Peyer's patch (tissue), 4 donors: ENCODE measurements around the gene ALS2CL. TPM values are rescaled to one million over a fixed set of nuclear protein-coding genes. Genes with fewer than 3 reads are reported as not detected.

Experiments used
- DNase-seq, 3 donors: peaks; one replicate each; pipeline ENCODE4 v3.0.0-alpha.2; 2017 to 2019
- H3K27ac ChIP-seq, 4 donors: fragments of 200-600 bp; sonication (generic); one replicate each; pipeline ENCODE4 v1.5.1; 2016 to 2019
- H3K27me3 ChIP-seq, 2 donors: fragments of 200-600 bp; sonication (generic); one replicate each; pipeline ENCODE4 v1.5.1; 2019
- H3K36me3 ChIP-seq, 3 donors: fragments of 200-600 bp; sonication (generic); one replicate each; pipeline ENCODE4 v1.5.1; 2016 to 2019
- H3K4me1 ChIP-seq, 4 donors: fragments of 200-600 bp; sonication (generic); one replicate each; pipeline ENCODE4 v1.5.1; 2016 to 2019
- H3K4me3 ChIP-seq, 4 donors: fragments of 200-600 bp; sonication (generic); 1 replicate in 3 of 4; 2 replicates in 1 of 4; pipeline ENCODE4 v1.5.1; 2016 to 2019; ENCODE audit warnings: mild to moderate bottlenecking in 1 of 4
- H3K9me3 ChIP-seq, 4 donors: fragments of 200-600 bp; sonication (generic); one replicate each; pipeline ENCODE4 v1.5.1; 2016 to 2019; ENCODE audit warnings: mild to moderate bottlenecking in 1 of 4
- POLR2A ChIP-seq, 2 donors: fragments of 450-650 bp; IDR thresholded peaks; one replicate each; pipeline ENCODE4 v1.5.1; 2017; ENCODE audit warnings: antibody characterized with exemption in 2 of 2, mild to moderate bottlenecking in 2 of 2, moderate library complexity in 2 of 2
- total RNA-seq, 4 donors: library from RNA; depleted of rRNA; stranded (reverse); fragments of >200 nt; gene quantifications; one replicate each; pipeline ENCODE4 v1.1.0, GENCODE V29; 2016
- TF ChIP-seq, protein P1 (sequence below), 6 experiments: fragments of 450-650 bp in 4 of 6; fragments of 200-600 bp in 2 of 6; sonication (generic) in 1 of 6; IDR thresholded peaks; one replicate each; pipeline ENCODE4 v1.5.1; 2017 to 2019; ENCODE audit warnings: antibody characterized with exemption in 6 of 6, mild to moderate bottlenecking in 3 of 6, moderate library complexity in 1 of 6

The ALS2CL gene
- total RNA-seq, 4 donors from 2014 or later, result 64.3 to 113 (median 82.7) TPM

DNA sequence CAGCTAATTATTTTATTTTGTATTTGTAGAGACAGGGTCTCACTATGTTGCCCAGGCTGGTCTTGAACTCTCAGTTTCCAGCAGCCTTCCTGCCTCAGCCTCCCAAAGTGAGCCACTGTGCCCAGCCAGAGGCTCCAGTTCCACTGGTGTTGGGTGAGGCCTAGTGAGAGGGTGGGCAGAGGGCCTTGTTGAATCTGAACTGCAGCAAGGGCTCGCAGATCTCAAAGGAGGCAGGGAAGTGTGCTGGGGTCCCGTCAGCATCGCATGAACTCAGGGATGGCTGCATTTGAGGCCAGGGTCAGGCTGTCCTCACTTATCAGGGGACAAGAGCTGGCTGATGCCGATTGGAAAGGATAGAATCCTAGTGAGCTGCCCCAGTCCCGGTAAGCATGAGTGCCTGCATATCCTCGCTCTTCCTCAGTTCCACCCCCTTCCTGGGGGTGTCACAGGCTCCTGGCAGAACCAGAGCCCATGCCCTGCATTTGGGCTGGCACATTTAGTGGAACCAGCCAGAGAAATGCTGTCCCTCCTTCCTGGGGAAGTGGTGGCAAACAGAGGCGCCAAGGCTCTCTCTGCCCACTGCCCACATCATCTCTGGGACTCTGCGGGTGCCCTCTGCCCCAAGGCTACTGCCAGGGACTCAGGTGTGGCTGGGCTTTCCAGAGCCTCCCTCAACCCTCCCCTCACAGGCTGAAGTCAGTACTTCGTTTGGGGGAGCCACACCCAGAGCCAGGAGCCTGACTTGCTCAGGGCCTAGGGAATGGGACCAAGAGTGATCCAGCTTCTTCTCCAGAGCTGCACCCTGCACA lies 24.1 kb downstream of the ALS2CL start:
- H3K27ac ChIP-seq, result no peak overlapping the region
- DNase-seq, result peak in 1 of 3 donors; percentile 32
- H3K4me1 ChIP-seq, result no peaks in the 10 kb centered on the region
- H3K27me3 ChIP-seq, result no peaks in the 10 kb centered on the region
- no peaks in the 10 kb centered on the region for H3K9me3 ChIP-seq
- no peak for TF ChIP-seq POLR2A (IDR thresholded peaks at IDR 0.05)
- TF ChIP-seq, protein P1, sequence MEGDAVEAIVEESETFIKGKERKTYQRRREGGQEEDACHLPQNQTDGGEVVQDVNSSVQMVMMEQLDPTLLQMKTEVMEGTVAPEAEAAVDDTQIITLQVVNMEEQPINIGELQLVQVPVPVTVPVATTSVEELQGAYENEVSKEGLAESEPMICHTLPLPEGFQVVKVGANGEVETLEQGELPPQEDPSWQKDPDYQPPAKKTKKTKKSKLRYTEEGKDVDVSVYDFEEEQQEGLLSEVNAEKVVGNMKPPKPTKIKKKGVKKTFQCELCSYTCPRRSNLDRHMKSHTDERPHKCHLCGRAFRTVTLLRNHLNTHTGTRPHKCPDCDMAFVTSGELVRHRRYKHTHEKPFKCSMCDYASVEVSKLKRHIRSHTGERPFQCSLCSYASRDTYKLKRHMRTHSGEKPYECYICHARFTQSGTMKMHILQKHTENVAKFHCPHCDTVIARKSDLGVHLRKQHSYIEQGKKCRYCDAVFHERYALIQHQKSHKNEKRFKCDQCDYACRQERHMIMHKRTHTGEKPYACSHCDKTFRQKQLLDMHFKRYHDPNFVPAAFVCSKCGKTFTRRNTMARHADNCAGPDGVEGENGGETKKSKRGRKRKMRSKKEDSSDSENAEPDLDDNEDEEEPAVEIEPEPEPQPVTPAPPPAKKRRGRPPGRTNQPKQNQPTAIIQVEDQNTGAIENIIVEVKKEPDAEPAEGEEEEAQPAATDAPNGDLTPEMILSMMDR (IDR thresholded peaks at IDR 0.05), result no peak
- H3K4me3 ChIP-seq, result no peak overlapping the region
- H3K36me3 ChIP-seq, result peaks cover 0 to 3% (median 0%) of the 10 kb centered on the region in 3 donors

DNA sequence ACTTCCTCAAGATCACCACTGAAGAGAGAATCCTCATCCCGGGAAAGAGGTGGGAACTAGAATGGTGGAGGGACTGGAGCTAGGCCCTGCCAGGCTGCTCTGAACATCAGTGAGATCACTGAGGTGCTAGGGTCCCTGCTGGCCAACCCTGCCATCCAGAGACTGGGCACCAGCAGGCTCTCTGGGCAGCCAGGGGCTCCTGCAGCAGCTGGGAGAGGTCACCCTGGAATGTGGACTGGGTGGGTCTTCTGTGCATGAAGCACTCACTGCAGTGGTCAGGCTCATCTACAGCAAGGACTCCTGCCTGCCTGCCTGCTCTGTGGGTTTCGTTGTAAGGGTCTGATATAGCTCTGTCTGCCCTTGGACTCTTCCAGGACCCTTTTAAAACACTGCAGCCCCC lies 24.9 kb downstream of the ALS2CL start:
- peak in 1 of 3 donors; percentile 34 for DNase-seq
- TF ChIP-seq, protein P1 (IDR thresholded peaks at IDR 0.05), result no peak
- TF ChIP-seq POLR2A (IDR thresholded peaks at IDR 0.05), result no peak
- peaks cover 0 to 2% (median 0%) of the 10 kb centered on the region in 3 donors for H3K36me3 ChIP-seq
- H3K4me3 ChIP-seq, result no peak overlapping the region
- no peaks in the 10 kb centered on the region for H3K27me3 ChIP-seq
- no peaks in the 10 kb centered on the region for H3K9me3 ChIP-seq
- no peak overlapping the region for H3K27ac ChIP-seq
- H3K4me1 ChIP-seq, result peaks cover 0 to 2% (median 0%) of the 10 kb centered on the region in 4 donors

- DNase-seq, result peak in 2 of 3 donors; percentile 26 to 46
- no peaks in the 10 kb centered on the region for H3K9me3 ChIP-seq
- no peak overlapping the region for H3K4me3 ChIP-seq
- no peaks in the 10 kb centered on the region for H3K27me3 ChIP-seq
- H3K36me3 ChIP-seq, result no peaks in the 10 kb centered on the region
- no peak overlapping the region for H3K27ac ChIP-seq
- H3K4me1 ChIP-seq, result peaks cover 0 to 7% (median 0%) of the 10 kb centered on the region in 4 donors
- TF ChIP-seq, protein P1 (IDR thresholded peaks at IDR 0.05), result no peak
- no peak for TF ChIP-seq POLR2A (IDR thresholded peaks at IDR 0.05)
These were observed 25.4 kb downstream of the ALS2CL start for GRCh38 chr3:46668116-46668515.

- DNase-seq, result peak in 2 of 3 donors; percentile 25 to 44
- H3K4me3 ChIP-seq, result no peak overlapping the region
- TF ChIP-seq, protein P1 (IDR thresholded peaks at IDR 0.05), result no peak
- TF ChIP-seq POLR2A (IDR thresholded peaks at IDR 0.05), result no peak
- H3K9me3 ChIP-seq, result no peaks in the 10 kb centered on the region
- no peaks in the 10 kb centered on the region for H3K36me3 ChIP-seq
- no peaks in the 10 kb centered on the region for H3K27me3 ChIP-seq
- H3K27ac ChIP-seq, result no peak overlapping the region
- H3K4me1 ChIP-seq, result peaks cover 0 to 9% (median 0%) of the 10 kb centered on the region in 4 donors
These were observed 25.8 kb downstream of the ALS2CL start for GRCh38 chr3:46667657-46668056.

- no peak overlapping the region for H3K27ac ChIP-seq
- no peak for TF ChIP-seq POLR2A (IDR thresholded peaks at IDR 0.05)
- TF ChIP-seq, protein P1 (IDR thresholded peaks at IDR 0.05), result no peak
- DNase-seq, result peak in 1 of 3 donors; percentile 42
These were observed 26.3 kb downstream of the ALS2CL start for GRCh38 chr3:46667061-46667621.

More at GRCh38 chr3:46667061-46667621, 26.3 kb downstream of the ALS2CL start:
- Histone ChIP-seq H3K36me3 (no peaks in the 10 kb centered on the region), H3K27me3 (no peaks in the 10 kb centered on the region), H3K4me1 (peaks cover 0 to 14% (median 0%) of the 10 kb centered on the region in 4 donors), H3K4me3 (no peak overlapping the region), H3K9me3 (no peaks in the 10 kb centered on the region)
